22Rv1 (cell line): Measurements from ENCODE around the gene VWA8.

Experiments
- ZFX ChIP-seq: fragments of 450-650 bp; IDR thresholded peaks from 2 replicates; pipeline ENCODE4 v1.6.1; 2017; ENCODE audit warnings: antibody characterized with exemption, borderline replicate concordance
- TF ChIP-seq, protein P1 (sequence below): fragments of 450-650 bp; IDR thresholded peaks from 2 replicates; pipeline ENCODE4 v1.5.1; 2017; ENCODE audit warnings: mild to moderate bottlenecking

DNA sequence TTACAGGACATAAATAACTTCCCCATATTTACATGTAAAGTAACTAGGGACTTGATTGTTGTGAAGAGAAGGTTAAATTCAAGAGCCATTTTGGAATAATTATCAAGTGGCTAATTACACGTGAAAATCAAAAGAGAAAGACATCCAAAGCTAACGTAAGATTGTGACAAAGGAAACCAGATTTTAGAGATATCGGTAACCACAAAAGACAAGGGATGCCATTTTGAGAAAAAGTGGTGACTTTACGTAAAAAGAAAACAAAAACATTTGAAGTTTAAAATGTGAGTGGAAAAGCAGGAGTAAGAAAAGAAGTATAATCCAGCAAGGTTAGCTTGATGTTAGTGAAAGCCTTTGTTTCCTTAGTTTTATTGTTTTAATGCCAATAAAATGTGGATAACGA, 10.9 kb upstream of the VWA8 start:
- TF ChIP-seq, protein P1, sequence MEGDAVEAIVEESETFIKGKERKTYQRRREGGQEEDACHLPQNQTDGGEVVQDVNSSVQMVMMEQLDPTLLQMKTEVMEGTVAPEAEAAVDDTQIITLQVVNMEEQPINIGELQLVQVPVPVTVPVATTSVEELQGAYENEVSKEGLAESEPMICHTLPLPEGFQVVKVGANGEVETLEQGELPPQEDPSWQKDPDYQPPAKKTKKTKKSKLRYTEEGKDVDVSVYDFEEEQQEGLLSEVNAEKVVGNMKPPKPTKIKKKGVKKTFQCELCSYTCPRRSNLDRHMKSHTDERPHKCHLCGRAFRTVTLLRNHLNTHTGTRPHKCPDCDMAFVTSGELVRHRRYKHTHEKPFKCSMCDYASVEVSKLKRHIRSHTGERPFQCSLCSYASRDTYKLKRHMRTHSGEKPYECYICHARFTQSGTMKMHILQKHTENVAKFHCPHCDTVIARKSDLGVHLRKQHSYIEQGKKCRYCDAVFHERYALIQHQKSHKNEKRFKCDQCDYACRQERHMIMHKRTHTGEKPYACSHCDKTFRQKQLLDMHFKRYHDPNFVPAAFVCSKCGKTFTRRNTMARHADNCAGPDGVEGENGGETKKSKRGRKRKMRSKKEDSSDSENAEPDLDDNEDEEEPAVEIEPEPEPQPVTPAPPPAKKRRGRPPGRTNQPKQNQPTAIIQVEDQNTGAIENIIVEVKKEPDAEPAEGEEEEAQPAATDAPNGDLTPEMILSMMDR: no peak
- no peak for TF ChIP-seq ZFX
